GM23338 (cell line): ENCODE results near the gene TLCD3B. TPM values are rescaled to one million over a fixed set of nuclear protein-coding genes. Genes with fewer than 3 reads are reported as not detected.

ENCODE experiments used
- ATAC-seq: fragments of 200-7000 bp; cut with Tn5 transposase; 3 replicates; pipeline ENCODE4 v1.9.1; 2020
- DNase-seq: peaks from one replicate; pipeline ENCODE4 v3.0.0-alpha.2; 2015; ENCODE audit warnings: low spot score
- H2AFZ ChIP-seq: fragments of 200-600 bp; sonication (generic); 2 replicates; pipeline ENCODE4 v1.8.0; 2016; ENCODE audit warnings: antibody characterized with exemption, mild to moderate bottlenecking, moderate library complexity
- H3F3A ChIP-seq: fragments of 200-600 bp; sonication (generic); replicated peaks from 2 replicates; pipeline ENCODE4 v1.8.0; 2017; ENCODE audit warnings: antibody characterized with exemption, mixed run types, low read depth
- H3K27ac ChIP-seq: fragments of 200-600 bp; sonication (generic); 2 replicates; pipeline ENCODE4 v1.6.1; 2016; ENCODE audit warnings: low read depth
- H3K27me3 ChIP-seq: fragments of 200-600 bp; sonication (generic); 2 replicates; pipeline ENCODE4 v1.8.0; 2016; ENCODE audit warnings: mild to moderate bottlenecking, mixed run types, moderate library complexity; ENCODE audit not compliant: insufficient read depth
- H3K36me3 ChIP-seq: fragments of 200-600 bp; sonication (generic); 2 replicates; pipeline ENCODE4 v1.8.0; 2016; ENCODE audit warnings: mild to moderate bottlenecking; ENCODE audit not compliant: insufficient read depth
- H3K4me1 ChIP-seq: fragments of 200-600 bp; sonication (generic); 2 replicates; pipeline ENCODE4 v1.8.0; 2016; ENCODE audit warnings: mild to moderate bottlenecking, moderate library complexity; ENCODE audit not compliant: insufficient read depth
- H3K4me2 ChIP-seq: fragments of 200-600 bp; sonication (generic); 2 replicates; pipeline ENCODE4 v1.7.1; 2017; ENCODE audit warnings: mixed run types
- H3K4me3 ChIP-seq: fragments of 200-600 bp; sonication (generic); 2 replicates; pipeline ENCODE4 v1.6.1; 2016; ENCODE audit warnings: mixed run types
- H3K79me2 ChIP-seq: fragments of 200-600 bp; sonication (generic); replicated peaks from 2 replicates; pipeline ENCODE4 v1.8.0; 2017; ENCODE audit warnings: mild to moderate bottlenecking; ENCODE audit not compliant: insufficient read depth
- H3K9me2 ChIP-seq: fragments of 200-600 bp; sonication (generic); 2 replicates; pipeline ENCODE4 v1.8.0; 2017; ENCODE audit not compliant: insufficient read depth
- H4K20me1 ChIP-seq: fragments of 200-600 bp; sonication (generic); replicated peaks from 2 replicates; pipeline ENCODE4 v1.8.0; 2017; ENCODE audit warnings: mild to moderate bottlenecking; ENCODE audit not compliant: insufficient read depth
- H3K27ac Mint-ChIP-seq: 2 replicates; pipeline ENCODE4 v1.8.0; 2020; ENCODE audit warnings: inconsistent platforms, mild to moderate bottlenecking, moderate library complexity, mixed read lengths
- H3K27me3 Mint-ChIP-seq: 3 replicates; pipeline ENCODE4 v1.8.0; 2022; ENCODE audit warnings: low read depth, mild to moderate bottlenecking, moderate library complexity, mixed read lengths, inconsistent platforms; ENCODE audit not compliant: insufficient read depth, poor library complexity
- H3K36me3 Mint-ChIP-seq: 3 replicates; pipeline ENCODE4 v1.8.0; 2021; ENCODE audit warnings: low read depth, mild to moderate bottlenecking, inconsistent platforms, moderate library complexity, mixed read lengths
- H3K4me1 Mint-ChIP-seq: 3 replicates; pipeline ENCODE4 v1.8.0; 2020; ENCODE audit warnings: mild to moderate bottlenecking, inconsistent platforms, mixed read lengths
- H3K4me3 Mint-ChIP-seq: 3 replicates; pipeline ENCODE4 v1.8.0; 2021; ENCODE audit warnings: moderate library complexity, mild to moderate bottlenecking, inconsistent platforms, mixed read lengths
- H3K9me3 Mint-ChIP-seq: 3 replicates; pipeline ENCODE4 v1.8.0; 2020; ENCODE audit warnings: moderate library complexity, mild to moderate bottlenecking, inconsistent platforms, mixed read lengths
- CREB1 ChIP-seq: fragments of 250-450 bp; sonication (Bioruptor Pico); IDR thresholded peaks from 2 replicates; pipeline ENCODE4 v1.5.0; 2020; ENCODE audit warnings: low read depth, mild to moderate bottlenecking, moderate library complexity
- ETS1 ChIP-seq: IDR thresholded peaks from 2 replicates; pipeline ENCODE4 v1.6.1; 2016; ENCODE audit warnings: antibody characterized with exemption
- EZH2 ChIP-seq: fragments of 200-600 bp; sonication (generic); IDR thresholded peaks from one replicate; pipeline ENCODE4 v1.8.0; 2017; ENCODE audit warnings: antibody characterized with exemption, mild to moderate bottlenecking, low read depth; ENCODE audit not compliant: unreplicated experiment
- EZH2phosphoT487 ChIP-seq: fragments of 200-600 bp; sonication (generic); IDR thresholded peaks from one replicate; pipeline ENCODE4 v1.8.1; 2018; ENCODE audit warnings: antibody characterized with exemption; ENCODE audit not compliant: unreplicated experiment
- JUNB ChIP-seq: IDR thresholded peaks from one replicate; pipeline ENCODE4 v1.6.1; 2016; ENCODE audit warnings: antibody characterized with exemption; ENCODE audit not compliant: unreplicated experiment
- NANOG ChIP-seq: IDR thresholded peaks from 2 replicates; pipeline ENCODE4 v1.6.1; 2016; ENCODE audit warnings: antibody characterized with exemption, borderline replicate concordance
- POLR2AphosphoS5 ChIP-seq: IDR thresholded peaks from 2 replicates; pipeline ENCODE4 v1.6.1; 2016; ENCODE audit warnings: antibody characterized with exemption, low read depth
- STAT1 ChIP-seq: IDR thresholded peaks from one replicate; pipeline ENCODE4 v1.6.1; 2016; ENCODE audit warnings: antibody characterized with exemption; ENCODE audit not compliant: unreplicated experiment
- ZNF114 ChIP-seq: fragments of 250-450 bp; sonication (Bioruptor Pico); IDR thresholded peaks from 2 replicates; pipeline ENCODE4 v1.5.0; 2020; ENCODE audit warnings: mild to moderate bottlenecking, moderate library complexity
- ZNF331 ChIP-seq: fragments of 250-450 bp; sonication (Bioruptor Pico); IDR thresholded peaks from 2 replicates; pipeline ENCODE4 v1.5.0; 2020; ENCODE audit warnings: low read depth, mild to moderate bottlenecking, moderate library complexity
- polyA plus RNA-seq: library from polyadenylated mRNA; unstranded; fragments of >200 nt; fragmentation: Nextera tagmentation; extraction: Ambion mirVana; gene quantifications from 2 replicates; pipeline ENCODE4 v1.2.1, GENCODE V29; 2016
- total RNA-seq: library from RNA; depleted of rRNA; stranded (reverse); fragments of >200 nt; shearing (Covaris generic); gene quantifications from 2 replicates; pipeline ENCODE4 v1.2.3, GENCODE V29; 2014
- TF ChIP-seq, protein P1 (sequence below): IDR thresholded peaks from one replicate; pipeline ENCODE4 v1.6.1; 2018; ENCODE audit warnings: antibody characterized with exemption; ENCODE audit not compliant: unreplicated experiment
- TF ChIP-seq, protein P2 (sequence below), 2 experiments: fragments of 200-600 bp in 1 of 2; sonication (generic) in 1 of 2; conservative IDR thresholded peaks; 2 replicates each; pipeline versions ENCODE4 v1.5.1 to v1.6.1; 2016 to 2017; ENCODE audit warnings: antibody characterized with exemption in 2 of 2, low read depth in 2 of 2, mild to moderate bottlenecking in 2 of 2, moderate library complexity in 1 of 2

The TLCD3B gene
- total and polyA plus RNA-seq, 2 experiments from 2014 or later: 14.2 to 37.4 TPM

DNA sequence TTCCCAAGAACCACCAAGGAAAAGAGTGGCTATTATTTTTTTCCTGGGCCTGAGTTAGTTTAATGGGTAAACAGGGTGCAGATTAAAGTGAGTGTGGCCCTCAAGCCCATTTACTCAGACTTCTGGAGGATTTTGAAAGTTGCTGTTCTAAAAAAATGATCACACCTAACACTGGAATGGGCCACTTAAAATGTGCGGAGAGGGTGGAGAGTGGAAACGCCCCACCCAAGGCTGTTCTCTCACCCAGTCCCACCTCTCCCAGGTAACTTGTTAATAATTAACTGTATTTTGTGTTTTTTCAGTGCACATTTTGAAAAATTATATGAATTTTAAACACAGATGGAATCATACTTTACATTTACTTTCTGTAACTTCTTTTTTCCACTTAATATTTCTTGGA lies 41.0 kb downstream of the TLCD3B start:
- Histone ChIP-seq H3K27me3 (no peaks in the 10 kb centered on the region), H3K27ac (no peak overlapping the region), H3F3A (peaks cover 7% of the 10 kb centered on the region), H3K36me3 (peaks cover 8% of the 10 kb centered on the region; the same call in 1 of the 2 replicates), H3K4me1 (peaks cover 7% of the 10 kb centered on the region; the same call in 1 of the 2 replicates), H4K20me1 (no peaks in the 10 kb centered on the region; the same call in 1 of the 2 replicates), H2AFZ (no peak overlapping the region), H3K9me2 (no peaks in the 10 kb centered on the region), H3K4me2 (no peak overlapping the region), H3K4me3 (no peak overlapping the region), H3K79me2 (no peaks in the 10 kb centered on the region)
- no peaks in the 10 kb centered on the region; the same call in 2 of the 3 replicates for H3K9me3 Mint-ChIP-seq
- H3K4me1 Mint-ChIP-seq: peaks cover 10% of the 10 kb centered on the region
- H3K27me3 Mint-ChIP-seq: peaks cover 6% of the 10 kb centered on the region
- peaks cover 58% of the 10 kb centered on the region for H3K36me3 Mint-ChIP-seq
- no peak for TF ChIP-seq EZH2
- no peak for DNase-seq
- H3K27ac Mint-ChIP-seq: no peak overlapping the region
- no peak for ATAC-seq
- H3K4me3 Mint-ChIP-seq: no peak overlapping the region

DNA sequence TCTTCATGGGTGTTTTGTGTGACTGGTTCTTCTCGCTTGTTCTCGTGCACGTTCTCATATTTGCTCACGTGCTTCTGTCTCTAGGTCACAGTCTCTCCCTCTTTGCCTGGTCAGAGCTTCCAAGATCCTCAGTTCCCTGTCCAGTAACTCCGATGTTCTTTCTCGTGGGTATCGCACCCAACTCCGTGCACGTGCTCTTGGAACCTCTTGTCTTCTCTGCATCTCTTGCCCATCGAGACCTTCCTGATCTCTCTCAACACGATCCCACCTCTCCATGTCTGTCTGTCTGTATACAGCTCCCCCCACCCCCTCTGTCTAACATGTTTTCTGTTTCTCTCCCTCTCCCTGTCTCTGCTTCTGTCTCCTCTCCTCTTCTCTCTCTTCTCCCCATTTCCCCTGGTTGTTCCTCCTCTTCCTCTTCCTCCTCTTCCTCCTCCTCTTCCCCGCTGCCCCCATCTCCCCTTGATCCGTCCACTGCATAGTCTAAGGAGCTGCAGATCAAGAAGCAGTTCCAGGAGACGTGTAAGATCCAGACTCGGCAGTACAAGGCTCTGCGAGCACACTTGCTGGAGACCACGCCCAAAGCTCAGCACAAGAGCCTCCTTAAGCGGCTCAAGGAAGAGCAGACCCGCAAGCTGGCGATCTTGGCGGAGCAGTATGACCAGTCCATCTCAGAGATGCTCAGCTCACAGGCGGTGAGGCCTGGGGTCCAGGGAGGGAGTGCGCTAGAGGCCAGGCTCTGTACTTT lies 41.8 kb downstream of the TLCD3B start:
- ATAC-seq: no peak
- no peaks in the 10 kb centered on the region for H3K9me2 ChIP-seq
- H3K27ac Mint-ChIP-seq: no peak overlapping the region
- no peak overlapping the region for H3K27ac ChIP-seq
- H3K79me2 ChIP-seq: no peaks in the 10 kb centered on the region
- H3K27me3 Mint-ChIP-seq: peaks cover 3% of the 10 kb centered on the region
- H3K4me1 Mint-ChIP-seq: peaks cover 3% of the 10 kb centered on the region; the same call in 2 of the 3 replicates
- no peak overlapping the region; the same call in 2 of the 3 replicates for H3K4me3 Mint-ChIP-seq
- H3K4me1 ChIP-seq: no peaks in the 10 kb centered on the region; the same call in 1 of the 2 replicates
- peaks cover 10% of the 10 kb centered on the region for H3K36me3 ChIP-seq
- H3F3A ChIP-seq: no peaks in the 10 kb centered on the region
- H2AFZ ChIP-seq: no peak overlapping the region
- no peak overlapping the region for H3K4me3 ChIP-seq
- no peaks in the 10 kb centered on the region; the same call in 2 of the 3 replicates for H3K9me3 Mint-ChIP-seq
- H3K27me3 ChIP-seq: no peaks in the 10 kb centered on the region
- DNase-seq: no peak
- no peak overlapping the region for H3K4me2 ChIP-seq
- no peaks in the 10 kb centered on the region; the same call in 1 of the 2 replicates for H4K20me1 ChIP-seq
- H3K36me3 Mint-ChIP-seq: peaks cover 62% of the 10 kb centered on the region
- TF ChIP-seq ETS1 (no peak), ZNF114 (CRISPR knock-in tag) (no peak), EZH2phosphoT487 (no peak), STAT1 (no peak), POLR2AphosphoS5 (no peak), NANOG (no peak), JUNB (no peak), CREB1 (no peak), ZNF331 (CRISPR knock-in tag) (no peak), EZH2 (no peak)
- TF ChIP-seq, protein P1, sequence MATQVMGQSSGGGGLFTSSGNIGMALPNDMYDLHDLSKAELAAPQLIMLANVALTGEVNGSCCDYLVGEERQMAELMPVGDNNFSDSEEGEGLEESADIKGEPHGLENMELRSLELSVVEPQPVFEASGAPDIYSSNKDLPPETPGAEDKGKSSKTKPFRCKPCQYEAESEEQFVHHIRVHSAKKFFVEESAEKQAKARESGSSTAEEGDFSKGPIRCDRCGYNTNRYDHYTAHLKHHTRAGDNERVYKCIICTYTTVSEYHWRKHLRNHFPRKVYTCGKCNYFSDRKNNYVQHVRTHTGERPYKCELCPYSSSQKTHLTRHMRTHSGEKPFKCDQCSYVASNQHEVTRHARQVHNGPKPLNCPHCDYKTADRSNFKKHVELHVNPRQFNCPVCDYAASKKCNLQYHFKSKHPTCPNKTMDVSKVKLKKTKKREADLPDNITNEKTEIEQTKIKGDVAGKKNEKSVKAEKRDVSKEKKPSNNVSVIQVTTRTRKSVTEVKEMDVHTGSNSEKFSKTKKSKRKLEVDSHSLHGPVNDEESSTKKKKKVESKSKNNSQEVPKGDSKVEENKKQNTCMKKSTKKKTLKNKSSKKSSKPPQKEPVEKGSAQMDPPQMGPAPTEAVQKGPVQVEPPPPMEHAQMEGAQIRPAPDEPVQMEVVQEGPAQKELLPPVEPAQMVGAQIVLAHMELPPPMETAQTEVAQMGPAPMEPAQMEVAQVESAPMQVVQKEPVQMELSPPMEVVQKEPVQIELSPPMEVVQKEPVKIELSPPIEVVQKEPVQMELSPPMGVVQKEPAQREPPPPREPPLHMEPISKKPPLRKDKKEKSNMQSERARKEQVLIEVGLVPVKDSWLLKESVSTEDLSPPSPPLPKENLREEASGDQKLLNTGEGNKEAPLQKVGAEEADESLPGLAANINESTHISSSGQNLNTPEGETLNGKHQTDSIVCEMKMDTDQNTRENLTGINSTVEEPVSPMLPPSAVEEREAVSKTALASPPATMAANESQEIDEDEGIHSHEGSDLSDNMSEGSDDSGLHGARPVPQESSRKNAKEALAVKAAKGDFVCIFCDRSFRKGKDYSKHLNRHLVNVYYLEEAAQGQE: no peak
- TF ChIP-seq, protein P2, sequence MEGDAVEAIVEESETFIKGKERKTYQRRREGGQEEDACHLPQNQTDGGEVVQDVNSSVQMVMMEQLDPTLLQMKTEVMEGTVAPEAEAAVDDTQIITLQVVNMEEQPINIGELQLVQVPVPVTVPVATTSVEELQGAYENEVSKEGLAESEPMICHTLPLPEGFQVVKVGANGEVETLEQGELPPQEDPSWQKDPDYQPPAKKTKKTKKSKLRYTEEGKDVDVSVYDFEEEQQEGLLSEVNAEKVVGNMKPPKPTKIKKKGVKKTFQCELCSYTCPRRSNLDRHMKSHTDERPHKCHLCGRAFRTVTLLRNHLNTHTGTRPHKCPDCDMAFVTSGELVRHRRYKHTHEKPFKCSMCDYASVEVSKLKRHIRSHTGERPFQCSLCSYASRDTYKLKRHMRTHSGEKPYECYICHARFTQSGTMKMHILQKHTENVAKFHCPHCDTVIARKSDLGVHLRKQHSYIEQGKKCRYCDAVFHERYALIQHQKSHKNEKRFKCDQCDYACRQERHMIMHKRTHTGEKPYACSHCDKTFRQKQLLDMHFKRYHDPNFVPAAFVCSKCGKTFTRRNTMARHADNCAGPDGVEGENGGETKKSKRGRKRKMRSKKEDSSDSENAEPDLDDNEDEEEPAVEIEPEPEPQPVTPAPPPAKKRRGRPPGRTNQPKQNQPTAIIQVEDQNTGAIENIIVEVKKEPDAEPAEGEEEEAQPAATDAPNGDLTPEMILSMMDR (conservative IDR thresholded peaks at IDR 0.05; ENCODE audit: low read depth in 2 of 2): no peak
